Stimulated activated CD4-positive, alpha-beta T cell treated with anti-CD3 and anti-CD28 coated beads, Interleukin-4, amount 100 ng/mL, for 4 hours (primary cell): ENCODE data around the gene SEPTIN14.
A peak's percentile ranks its signal among the peaks of the same experiment; 100 is the strongest.
"Not testable (repeated sequence)": the region's sequence is repeated elsewhere in the genome, so short reads cannot be mapped to it uniquely, and the experiment has no call there.

ENCODE experiments used
- DNase-seq, 2 experiments: peaks; one replicate each; pipeline ENCODE4 v3.0.0-alpha.2; 2020

The SEPTIN14 gene

DNA sequence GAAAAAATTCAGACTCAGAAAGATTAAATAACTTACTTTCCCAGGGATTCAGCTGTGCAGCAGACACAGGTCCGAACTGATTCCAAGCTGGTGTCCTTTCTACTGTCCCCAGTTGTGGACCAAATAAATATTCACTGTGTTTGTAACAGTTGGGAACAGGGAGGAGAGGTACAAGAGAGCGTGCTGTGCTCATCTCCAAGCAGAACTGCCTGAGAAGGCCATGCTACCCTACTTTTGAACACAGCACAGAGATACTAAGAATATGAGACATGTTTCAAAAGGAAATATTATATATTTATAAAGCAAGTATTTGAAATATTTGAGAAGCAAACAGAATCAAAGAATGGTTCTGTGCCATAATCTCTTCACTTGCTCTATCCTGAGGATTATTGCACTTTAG lies at the start of gene SEPTIN14:
Gene SEPTIN14, minus strand, starts transcription at position 101 of the 400 bp plus-strand sequence. CDS start 756 bp downstream, outside the sequence.
- not testable (repeated sequence) for DNase-seq

DNA sequence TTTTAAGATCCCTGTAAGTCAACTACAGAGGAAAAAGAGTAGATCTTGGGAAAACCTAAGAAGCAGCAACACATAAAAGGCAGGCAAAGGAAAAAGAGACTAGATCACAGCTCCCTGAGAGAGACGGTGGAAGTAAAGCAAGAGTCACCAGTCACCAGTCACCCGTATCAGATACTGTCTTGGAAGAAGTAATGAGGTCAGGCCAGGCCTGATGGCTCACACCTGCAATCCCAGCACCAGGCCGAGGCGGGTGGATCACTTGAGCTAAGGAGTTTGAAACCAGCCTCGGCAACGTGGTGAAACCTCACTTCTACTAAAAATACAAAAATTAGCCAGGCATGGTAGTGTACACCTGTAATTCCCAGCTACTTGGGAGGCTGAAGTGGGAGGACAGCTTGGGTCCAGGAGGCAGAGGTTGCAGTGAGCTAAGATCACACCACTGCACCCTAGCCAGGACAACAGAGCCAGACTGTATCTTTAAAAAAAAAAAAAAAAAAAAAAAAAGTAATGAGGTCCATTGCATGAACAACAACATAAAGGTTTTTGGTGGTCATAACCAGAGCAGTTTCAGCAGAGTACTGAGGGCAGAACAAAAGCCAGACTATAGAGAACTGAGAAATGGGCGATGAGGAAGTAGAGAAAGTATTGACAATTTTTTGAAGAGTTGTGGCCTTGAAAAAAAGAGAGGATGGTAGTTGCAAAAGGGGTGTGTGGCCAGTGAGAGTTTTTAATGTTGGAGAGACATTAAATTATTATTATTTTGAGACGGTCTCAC lies 41.6 kb upstream of the SEPTIN14 start:
- DNase-seq = no peak

- DNase-seq = not testable (repeated sequence)
Measured at GRCh38 chr7:55901059-55901458, 38.5 kb upstream of the SEPTIN14 start.

GRCh38 chr7:55898287-55898686 lies 35.7 kb upstream of the SEPTIN14 start:
- no peak for DNase-seq

DNA sequence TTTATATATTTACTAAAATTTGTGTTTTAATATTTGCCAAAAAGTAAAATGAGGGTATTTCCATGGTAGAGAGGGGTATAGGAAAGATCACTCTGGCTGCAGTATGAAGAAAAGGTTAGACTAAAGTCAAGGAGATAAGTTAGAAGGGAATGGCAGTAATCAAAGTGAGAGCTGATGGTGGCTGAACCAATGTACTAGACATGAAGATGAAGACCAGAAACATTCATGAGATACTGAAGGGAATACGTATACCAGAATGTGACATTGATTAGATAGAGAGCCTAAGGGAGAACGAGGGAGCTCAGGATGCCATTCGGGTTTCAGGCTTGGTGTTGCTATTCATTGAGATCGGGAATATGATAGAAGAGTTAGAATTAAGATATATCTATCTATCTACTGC lies 32.5 kb upstream of the SEPTIN14 start:
- DNase-seq = no peak

GRCh38 chr7:55893940-55894339 lies 31.4 kb upstream of the SEPTIN14 start:
- DNase-seq = no peak

DNA sequence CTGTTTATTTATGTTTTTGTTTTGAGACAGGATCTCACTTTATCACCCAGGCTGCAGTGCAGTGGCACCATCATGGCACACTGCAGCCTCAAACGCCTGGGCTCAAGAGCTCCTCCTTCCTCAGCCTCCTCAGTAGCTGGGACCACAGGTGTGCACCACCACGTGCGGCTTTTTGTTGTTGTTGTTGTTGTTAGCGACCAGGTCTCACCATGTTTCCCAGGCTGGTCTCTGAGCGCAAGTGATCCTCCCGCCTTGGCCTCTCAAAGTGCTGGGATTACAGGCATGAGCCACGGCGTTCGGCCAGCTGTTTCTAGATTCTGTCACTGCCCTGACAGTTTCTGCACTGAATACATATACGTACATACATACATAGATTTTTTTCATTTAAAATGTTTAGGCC lies 25.8 kb upstream of the SEPTIN14 start:
- not testable (repeated sequence) for DNase-seq

DNA sequence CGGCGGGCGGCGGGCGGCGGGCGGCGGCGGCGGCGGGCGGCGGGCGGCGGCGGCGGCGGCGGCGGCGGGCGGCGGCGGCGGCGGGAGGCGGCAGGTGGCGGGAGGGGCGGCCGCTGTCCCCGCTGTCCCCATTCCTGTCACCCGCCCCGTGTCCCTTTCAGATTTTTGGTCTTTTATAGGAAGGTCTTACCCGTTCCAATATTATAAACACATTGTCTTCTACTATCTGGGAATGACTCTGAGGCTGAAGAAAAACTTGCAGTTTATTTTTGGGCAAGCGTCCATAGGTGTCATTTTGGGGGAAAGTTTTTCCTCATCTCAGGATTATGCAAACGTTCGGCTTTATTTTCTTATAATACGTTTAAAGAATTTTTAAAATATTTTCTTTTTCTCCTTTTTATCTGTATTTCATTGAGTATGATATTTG lies 25.3 kb upstream of the SEPTIN14 start:
- DNase-seq = peak in 1 of 2 experiments; percentile 2

GRCh38 chr7:55884321-55884720 lies 21.8 kb upstream of the SEPTIN14 start:
- DNase-seq = no peak

DNA sequence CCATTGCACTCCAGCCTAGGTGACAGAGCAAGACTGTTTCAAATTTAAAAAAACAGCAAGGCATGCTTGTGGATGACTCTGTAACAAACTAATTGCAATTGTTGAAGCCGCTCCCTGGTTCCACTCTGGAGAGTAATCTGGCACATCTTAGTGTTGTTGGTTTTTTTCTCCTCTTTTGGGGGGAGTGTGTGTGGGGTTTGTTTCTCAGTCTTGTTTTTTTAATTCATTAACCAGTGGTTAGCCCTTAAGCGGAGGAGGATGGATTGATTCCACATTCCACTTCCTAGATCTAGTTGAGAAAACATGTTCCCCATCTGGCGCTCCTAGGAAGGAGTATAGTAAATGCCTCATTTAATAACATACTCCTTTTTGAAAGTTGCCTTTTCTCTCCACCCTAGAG lies 16.1 kb upstream of the SEPTIN14 start:
- no peak for DNase-seq

- no peak for DNase-seq
Measured at GRCh38 chr7:55877308-55877707, 14.8 kb upstream of the SEPTIN14 start.

DNA sequence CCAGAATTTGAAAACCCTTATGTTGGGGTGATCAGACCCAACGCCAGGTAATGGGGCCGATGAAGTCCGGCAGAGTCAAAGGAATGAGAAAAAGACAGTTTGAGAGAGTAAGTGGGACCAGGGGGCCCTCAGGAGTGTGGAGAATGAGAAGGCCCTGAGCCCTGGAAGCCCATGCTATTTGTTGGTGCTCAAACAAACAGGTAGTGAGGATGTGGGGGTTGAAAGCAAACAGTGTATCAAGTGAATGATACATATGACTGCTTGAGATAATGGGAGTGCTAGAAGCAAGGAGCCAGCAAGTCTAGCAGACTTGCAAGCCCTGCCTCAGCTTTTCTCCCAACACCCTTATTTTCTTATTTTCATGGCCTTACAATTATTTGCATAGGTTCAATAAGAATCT lies 11.2 kb upstream of the SEPTIN14 start:
- DNase-seq = no peak

- no peak for DNase-seq
Measured at GRCh38 chr7:55871932-55872485, 9.5 kb upstream of the SEPTIN14 start.

DNA sequence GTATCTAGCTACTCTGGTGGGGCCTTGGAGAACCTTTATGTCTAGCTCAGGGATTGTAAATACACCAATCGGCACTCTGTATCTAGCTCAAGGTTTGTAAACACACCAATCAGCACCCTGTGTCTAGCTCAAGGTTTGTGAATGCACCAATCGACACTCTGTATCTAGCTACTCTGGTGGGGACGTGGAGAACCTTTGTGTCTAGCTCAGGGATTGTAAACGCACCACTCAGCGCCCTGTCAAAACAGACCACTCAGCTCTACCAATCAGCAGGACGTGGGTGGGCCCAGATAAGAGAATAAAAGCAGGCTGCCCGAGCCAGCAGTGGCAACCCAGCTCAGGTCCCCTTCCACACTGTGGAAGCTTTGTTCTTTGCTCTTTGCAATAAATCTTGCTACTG lies 6.4 kb upstream of the SEPTIN14 start:
- not testable (repeated sequence) for DNase-seq

DNA sequence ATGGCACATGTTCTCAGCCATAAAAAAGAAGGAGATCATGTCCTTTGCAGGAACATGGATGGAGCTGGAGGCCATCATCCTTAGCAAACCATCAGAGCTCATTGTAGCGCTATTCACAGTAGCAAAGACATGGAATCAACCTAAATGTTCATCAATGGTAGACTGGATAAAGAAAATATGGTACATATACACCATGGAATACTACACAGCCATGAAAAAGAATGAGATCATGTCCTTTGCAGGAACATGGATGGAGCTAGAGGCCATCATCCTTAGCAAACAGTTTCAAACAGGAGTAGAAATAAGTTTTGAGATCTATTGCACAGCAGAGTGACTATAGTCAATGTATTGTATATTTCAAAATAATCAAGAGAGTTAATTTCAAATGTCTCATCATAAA lies 17.4 kb downstream of the SEPTIN14 start:
- DNase-seq = not testable (repeated sequence)

DNA sequence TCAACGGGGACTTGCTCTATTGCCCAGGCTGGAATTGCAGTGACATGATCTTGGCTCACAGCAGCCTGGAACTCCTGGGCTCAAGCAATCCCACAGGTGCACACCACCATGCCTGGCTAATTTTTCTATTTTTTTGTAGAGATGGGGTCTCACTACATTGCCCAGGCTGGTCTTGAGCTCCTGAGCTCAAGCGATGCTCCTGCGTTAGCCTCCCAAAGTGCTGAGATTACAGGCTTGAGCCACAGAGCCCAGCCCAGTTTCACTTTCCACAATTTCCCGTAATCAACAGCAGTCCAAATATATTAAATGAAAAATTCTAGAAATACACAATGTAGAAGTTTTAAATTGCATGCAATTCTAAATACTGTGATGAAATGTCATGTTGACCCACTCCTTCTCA lies 24.0 kb downstream of the SEPTIN14 start:
- no peak for DNase-seq

DNA sequence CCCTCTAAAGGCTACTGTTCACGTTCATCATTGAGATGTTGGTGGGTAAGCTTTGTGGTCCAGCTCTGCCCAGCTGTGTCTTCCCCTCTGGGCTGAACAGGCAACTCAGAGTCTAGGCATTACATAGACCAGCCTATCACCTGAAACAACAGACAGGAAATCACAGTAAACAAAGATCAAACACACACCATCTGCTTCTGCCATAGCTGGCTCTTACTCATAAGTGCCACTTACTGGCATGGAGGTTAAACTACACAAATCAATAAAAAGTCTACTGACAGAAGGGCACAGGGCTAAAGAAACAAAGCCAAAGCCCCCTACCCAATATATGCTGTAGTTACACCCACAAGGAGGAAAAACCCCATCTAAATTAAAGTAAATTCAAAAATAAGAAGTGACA lies 35.0 kb downstream of the SEPTIN14 start:
- no peak for DNase-seq

DNA sequence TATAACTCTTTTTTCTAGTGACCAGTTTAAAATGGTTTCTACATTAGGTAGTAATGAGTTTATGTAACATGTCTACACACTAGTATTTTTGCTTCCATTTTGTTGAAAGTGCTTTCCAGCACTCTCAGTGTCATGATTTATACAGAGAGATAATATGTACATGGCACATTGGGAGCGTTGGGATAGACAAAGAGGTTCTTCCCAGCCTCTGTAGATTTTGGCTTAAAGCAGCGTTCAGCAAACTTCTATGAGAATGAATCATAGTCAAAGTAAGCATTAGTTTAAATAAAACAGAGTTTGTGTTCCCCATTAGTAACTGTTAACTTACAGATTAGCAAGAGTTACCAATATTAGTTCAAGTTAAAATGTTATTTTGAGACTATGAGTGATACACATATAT lies 43.9 kb downstream of the SEPTIN14 start:
- no peak for DNase-seq

DNA sequence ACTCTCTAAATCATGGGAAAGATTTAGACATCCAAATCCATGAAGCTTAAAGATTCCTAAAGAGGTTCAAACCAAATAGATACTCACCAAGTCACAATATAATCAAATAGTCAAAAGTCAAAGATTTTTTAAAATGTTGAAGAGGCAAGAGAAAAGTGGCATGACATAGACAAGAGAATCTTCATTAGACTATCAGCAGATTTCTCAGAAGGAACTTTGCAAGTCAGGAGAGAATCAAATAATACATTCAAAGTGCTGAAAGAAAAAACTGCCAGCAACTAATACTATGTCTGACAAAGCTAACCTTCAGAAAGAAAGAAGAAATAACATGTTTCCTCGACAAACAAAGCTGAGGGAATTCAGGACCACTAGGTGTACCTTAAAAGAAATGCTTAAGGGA lies 65.3 kb downstream of the SEPTIN14 start:
- not testable (repeated sequence) for DNase-seq

DNA sequence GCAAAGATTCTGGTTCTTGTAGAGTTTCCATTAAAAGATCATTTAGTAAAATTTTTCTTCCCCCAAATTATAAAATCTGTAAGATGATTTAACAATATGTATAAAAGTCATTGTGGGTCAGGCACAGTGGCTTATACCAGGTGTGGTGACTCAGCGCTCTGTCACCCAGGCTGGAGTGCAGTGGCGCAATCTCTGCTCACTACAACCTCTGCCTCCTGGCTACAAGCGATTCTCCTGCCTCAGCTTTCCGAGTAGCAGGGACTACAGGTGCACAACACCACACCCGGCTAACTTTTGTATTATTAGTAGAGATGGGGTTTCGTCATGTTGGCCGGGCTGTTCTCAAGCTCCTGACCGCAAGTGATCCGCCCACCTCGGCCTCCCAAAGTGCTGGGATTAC lies 68.0 kb downstream of the SEPTIN14 start:
- no peak for DNase-seq

DNA sequence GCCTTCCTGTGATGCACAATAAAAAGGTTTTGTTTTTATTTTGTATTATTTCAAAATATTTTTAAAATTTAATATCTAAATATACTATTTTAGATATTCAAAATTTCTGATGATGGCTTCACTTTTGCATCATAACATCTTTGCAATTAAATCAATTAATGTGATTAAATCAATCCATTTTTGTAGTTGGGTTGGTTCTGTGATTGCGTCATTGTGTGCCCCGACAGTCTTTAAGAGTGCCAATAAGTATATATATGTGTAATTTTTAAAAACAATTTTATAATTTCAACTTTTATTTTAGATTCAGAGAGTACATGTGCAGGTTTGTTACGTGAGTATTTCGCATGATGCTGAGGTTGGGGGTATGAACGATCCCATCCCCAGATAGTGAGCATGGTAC lies 70.5 kb downstream of the SEPTIN14 start:
- DNase-seq = no peak

GRCh38 chr7:55787796-55788195 lies 74.8 kb downstream of the SEPTIN14 start:
- no peak for DNase-seq

GRCh38 chr7:55786901-55787300 lies 75.7 kb downstream of the SEPTIN14 start:
- DNase-seq = no peak

- DNase-seq = not testable (repeated sequence)
Measured at GRCh38 chr7:55785444-55785843, 77.1 kb downstream of the SEPTIN14 start.

DNA sequence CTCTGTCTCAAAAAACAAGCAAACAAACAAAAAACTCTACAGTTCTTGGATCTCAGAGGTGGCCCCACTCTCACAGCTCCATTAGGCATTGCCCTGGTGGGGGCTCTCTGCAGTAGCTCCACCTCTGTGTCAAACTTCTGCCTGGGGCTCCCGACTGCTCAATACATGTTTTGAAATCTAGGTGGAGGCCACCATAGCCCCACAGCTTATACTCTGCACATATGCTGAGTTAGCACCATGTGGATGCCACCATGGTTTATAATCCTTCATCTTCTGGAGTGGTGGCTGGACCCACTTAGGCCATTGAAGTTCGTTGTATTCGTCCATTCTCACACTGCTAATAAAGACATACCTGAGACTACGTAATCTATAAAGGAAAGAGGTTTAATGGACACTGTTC lies 78.4 kb downstream of the SEPTIN14 start:
- no peak for DNase-seq
